Activated CD8-positive, alpha-beta memory T cell treated with anti-CD3 and anti-CD28 coated beads for 36 hours (primary cell): ENCODE measurements around the gene IL18RAP. TPM values are rescaled to one million over a fixed set of nuclear protein-coding genes. Genes with fewer than 3 reads are reported as not detected.

Experiments
- CTCF ChIA-PET: fragments of 350-600 bp; sonication (Branson Sonifier 250); formaldehyde crosslinking; loops from one replicate; lab custom pipeline; 2021; ENCODE audit warnings: antibody characterized with exemption; lab: Charles Lee
- POLR2A ChIA-PET: fragments of 350-600 bp; sonication (Branson Sonifier 250); formaldehyde crosslinking; loops from one replicate; lab custom pipeline; 2021; ENCODE audit warnings: antibody characterized with exemption; lab: Charles Lee
- total RNA-seq, 2 experiments: library from RNA; stranded (reverse); gene quantifications; one replicate each; pipeline ENCODE4 v1.2.3, GENCODE V29; 2021

Gene IL18RAP
- total RNA-seq, 2 experiments from 2014 or later, result 7.6 to 10.2 TPM

DNA sequence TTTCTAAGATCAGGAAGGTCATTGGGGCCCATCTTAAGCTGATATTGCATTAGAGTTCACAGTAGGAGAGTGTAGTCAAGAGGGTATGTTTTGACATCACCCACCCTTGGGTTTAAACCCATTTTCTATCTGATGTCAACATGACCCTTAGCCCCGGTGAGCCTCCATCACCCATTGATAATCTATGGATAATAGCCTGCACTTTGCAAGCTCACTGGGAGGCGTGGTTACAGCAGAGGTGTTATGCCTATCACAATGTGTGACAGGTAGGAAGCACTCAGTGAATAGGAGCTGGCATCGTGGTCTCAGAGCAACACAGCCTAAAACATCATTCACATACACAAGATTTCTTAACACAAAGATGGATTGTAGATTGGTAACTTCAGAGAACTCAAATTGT lies 21.3 kb downstream of the IL18RAP start:
- POLR2A ChIA-PET, result no interaction called here
- CTCF ChIA-PET, result interaction anchor here (1.1 to 2.0 kb wide), 7 partner anchors 9 to 561 kb away, joined by 3 to 11 read pairs (median 4); partner anchors contain the start of gene IL18R1

DNA sequence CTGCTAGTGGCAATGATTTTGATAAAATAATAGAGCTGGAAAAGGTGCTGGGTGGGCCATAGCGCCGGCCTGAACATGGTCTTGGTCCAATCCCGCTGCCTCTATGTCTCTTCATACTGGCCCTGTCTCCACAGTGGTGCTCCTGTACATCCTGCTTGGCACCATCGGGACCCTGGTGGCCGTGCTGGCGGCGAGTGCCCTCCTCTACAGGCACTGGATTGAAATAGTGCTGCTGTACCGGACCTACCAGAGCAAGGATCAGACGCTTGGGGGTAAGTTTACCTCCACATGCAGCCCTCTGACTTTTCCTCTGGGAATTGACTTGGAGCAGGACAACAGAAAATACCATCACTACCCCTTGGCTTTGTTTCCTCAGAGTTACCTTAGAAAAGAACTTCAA lies 24.0 kb downstream of the IL18RAP start:
- CTCF ChIA-PET, result interaction anchor here (0.7 to 1.1 kb wide), 2 partner anchors 206 to 445 kb away, joined by 3 to 4 read pairs; no protein-coding TSS in a partner anchor
- POLR2A ChIA-PET, result no interaction called here

DNA sequence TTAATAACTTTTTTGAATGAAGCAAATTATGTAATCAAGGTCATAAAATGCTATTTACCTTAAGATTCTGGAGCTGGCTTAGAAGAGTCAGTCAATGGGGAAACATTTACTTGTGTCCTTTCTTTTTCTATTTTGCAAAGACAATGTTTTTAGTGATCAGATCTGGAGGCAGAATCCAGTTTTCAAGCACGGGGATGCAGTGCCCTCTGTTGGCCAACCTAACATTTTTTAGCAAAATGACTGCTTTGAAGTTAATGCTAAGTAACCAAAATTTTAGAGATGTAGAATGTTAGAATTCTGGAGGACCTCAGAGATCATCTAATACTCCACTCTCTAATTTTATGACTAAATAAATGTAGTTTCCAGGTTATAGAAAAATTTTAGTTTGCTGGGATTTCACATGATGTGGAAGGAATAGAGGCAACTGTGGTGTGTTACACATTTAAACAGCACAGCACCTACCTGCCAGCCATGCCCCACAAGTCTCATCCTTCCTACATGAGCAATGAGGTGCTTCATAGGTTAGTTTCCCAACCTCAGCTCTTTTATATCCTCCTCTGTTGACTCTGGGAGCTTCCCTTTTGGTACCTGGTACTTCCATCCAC lies 26.5 kb downstream of the IL18RAP start:
- CTCF ChIA-PET, result interaction anchor here (0.8 to 1.8 kb wide), 5 partner anchors 28 to 566 kb away, joined by 3 to 5 read pairs (median 3); no protein-coding TSS in a partner anchor
- POLR2A ChIA-PET, result no interaction called here

DNA sequence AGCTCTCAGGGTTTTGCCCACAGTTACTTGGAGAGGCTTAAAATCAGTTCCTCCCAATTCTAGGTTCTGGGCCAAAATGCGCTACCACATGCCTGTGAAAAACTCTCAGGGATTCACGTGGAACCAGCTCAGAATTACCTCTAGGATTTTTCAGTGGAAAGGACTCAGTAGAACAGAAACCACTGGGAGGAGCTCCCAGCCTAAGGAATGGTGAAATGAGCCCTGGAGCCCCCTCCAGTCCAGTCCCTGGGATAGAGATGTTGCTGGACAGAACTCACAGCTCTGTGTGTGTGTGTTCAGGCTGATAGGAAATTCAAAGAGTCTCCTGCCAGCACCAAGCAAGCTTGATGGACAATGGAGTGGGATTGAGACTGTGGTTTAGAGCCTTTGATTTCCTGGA lies 29.0 kb downstream of the IL18RAP start:
- ChIA-PET CTCF (interaction anchor here (1.2 to 3.3 kb wide), 3 partner anchors 9 to 568 kb away, joined by 3 to 11 read pairs (median 5); no protein-coding TSS in a partner anchor), POLR2A (no interaction called here)

DNA sequence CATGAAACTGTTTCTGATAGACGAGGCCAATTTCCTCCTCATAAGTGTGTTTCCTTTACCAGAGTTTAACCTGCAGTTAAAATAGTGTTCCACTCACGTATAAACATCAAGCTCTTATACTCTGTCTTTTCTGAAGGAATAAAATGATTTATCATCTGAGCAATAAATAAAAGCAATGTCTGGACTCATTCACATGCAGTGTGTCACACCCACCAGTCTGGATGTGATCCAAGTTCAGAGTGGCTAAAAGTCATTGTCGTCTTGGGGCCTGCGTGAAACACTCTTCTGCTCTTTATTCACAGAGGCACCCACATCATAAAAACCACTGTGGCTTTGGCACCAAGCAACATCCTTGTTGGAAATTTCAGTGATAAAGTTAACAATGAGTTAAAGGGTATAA lies 30.5 kb downstream of the IL18RAP start:
- POLR2A ChIA-PET, result no interaction called here
- CTCF ChIA-PET, result interaction anchor here (0.9 to 3.3 kb wide), 3 partner anchors 10 to 570 kb away, joined by 3 to 11 read pairs (median 5); no protein-coding TSS in a partner anchor

DNA sequence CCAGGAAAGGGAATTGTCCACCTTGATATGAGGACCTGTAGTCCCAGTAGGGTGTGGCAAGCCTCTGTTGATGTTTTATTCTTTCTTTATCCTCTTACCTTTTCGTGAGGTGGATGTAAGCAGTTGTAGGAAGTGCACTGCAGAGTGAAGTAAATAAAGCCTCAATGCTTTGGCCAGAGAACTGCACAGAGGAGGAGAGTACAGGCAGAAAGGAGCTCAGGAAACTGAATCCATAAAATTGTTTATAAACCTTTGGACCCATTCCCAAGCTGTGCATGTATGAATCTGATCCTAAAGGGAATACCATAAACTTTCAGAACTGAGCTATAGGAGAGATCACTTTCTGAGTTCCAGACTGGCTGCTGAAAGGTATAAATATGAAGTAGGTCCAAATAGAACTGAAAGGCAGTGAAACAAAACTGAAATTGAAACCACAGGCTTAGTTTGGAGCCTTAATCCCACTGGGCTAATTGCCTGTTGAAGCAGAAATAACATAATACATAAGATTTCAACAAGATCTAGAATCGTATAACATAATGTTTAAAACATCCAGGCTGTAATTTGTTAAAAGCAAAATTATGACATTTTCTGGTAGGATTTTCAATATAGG lies 32.2 kb downstream of the IL18RAP start:
- POLR2A ChIA-PET, result no interaction called here
- CTCF ChIA-PET, result interaction anchor here (1.1 kb wide), 1 partner anchor 99 kb away, joined by 3 read pairs; the partner anchor contains the start of gene IL18R1

DNA sequence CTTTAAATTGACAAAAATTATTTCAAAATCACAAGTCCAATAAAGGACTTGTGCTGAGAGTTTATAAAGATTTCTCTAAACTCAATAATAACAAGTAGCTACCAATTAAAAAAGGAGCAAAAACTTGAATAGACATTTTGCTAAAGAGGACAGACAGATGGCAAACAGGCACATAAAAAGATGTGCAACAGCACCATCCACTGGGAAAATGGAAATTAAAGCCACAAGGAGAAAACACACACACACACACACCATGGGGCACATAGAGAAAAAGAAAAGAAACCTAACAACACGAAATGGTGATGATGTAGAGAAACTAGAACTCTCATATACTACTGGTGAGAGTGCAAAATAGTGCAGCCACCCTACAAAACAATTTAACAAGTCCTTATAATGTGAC lies 37.5 kb downstream of the IL18RAP start:
- POLR2A ChIA-PET, result no interaction called here
- CTCF ChIA-PET, result no interaction called here

DNA sequence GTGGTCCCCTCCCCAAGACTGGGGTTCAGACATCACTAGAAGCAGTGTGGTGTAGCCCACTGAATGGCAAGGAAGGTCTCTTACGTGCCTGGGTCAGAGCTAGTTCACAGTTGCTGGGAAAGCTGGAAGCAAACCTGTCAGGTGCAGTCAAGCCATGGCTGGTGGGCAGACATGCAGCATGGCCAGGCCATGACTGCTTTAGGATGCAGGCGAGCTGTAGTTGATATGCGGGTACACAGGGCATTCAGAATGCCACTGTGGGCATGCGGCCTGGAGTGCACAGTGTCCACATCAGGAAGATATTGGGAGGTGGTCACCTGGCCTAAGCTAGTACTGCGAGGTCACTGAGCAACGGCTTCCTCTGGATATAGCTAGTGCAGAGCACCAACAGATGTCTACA lies 38.2 kb downstream of the IL18RAP start:
- CTCF ChIA-PET, result no interaction called here

DNA sequence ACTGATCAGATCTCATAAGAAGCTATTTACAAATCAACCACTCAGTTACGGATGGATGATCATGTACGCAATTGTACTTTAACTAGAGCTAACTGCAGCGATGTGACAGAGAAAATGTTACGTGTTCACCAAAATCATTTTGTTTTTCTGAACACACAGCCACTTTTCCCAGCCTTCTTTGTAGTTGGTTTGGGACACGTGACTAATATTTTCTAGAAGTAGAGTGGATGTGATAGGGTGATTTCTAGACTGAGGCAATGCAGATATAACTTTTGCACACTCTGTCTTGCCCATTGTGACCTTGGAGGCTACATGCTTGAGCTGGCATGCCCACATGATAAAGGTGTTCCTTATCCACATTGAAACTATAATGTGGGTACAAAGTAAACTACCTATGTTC lies 40.2 kb downstream of the IL18RAP start:
- POLR2A ChIA-PET, result no interaction called here
- CTCF ChIA-PET, result no interaction called here

More for the DNA sequence above, 38.2 kb downstream of the IL18RAP start:
- POLR2A ChIA-PET, result no interaction called here

DNA sequence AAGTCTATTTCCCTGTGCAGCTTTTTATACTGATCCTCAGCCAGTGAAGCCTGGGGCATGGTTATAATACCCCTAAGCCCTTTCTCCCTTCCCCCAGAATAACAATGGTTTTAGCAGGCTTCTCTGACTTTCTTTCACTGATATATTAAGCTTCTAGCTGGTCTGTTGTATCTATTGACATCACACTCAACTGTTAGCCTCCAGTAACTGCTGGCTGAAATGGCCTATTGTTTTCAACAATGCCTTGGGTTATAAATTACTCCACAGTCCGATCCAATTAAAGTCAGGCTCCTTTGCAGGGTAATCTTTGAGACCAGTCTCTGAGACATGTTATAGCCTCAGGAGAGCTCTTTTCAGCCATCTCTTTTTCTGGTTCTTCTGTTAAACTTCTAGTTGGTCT lies 47.2 kb downstream of the IL18RAP start:
- CTCF ChIA-PET, result no interaction called here
- POLR2A ChIA-PET, result no interaction called here

DNA sequence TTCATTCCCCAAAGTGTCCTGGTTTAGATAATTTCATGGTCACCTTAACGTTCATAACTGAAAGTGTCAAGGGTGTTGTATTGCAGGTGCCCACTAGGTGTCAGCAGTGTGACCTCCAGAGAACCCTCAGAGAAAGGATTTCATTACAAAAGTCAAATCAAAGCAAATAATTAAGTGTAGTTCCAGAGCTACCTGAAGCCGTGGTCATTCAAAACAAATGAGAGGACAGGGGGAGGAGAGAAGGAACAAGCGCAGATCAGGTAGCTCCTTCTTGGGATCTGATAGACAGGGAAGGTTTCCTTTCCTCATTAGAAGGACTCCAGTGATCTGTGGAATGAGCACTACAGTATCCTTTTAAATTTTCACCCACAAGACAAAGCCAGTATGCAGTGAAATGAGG lies 50.1 kb downstream of the IL18RAP start, which contains the start of gene SLC9A4:
Gene SLC9A4, plus strand, starts transcription at position 207 of the 400 bp plus-strand sequence. CDS start 534 bp downstream, outside the sequence.
- POLR2A ChIA-PET, result no interaction called here
- CTCF ChIA-PET, result interaction anchor here (0.8 to 2.6 kb wide), 6 partner anchors 11 to 145 kb away, joined by 3 to 13 read pairs (median 8); no protein-coding TSS in a partner anchor

DNA sequence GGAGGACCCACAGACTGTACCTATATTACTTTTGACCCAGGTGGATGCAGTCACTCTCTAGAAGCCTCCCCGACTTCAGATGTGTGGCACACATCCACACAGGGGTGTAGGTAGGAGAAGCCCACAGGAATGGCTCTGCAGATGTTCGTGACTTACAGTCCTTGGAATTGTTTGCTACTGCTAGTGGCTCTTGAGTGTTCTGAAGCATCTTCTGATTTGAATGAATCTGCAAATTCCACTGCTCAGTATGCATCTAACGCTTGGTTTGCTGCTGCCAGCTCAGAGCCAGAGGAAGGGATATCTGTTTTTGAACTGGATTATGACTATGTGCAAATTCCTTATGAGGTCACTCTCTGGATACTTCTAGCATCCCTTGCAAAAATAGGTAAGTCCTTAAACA lies 50.7 kb downstream of the IL18RAP start:
- CTCF ChIA-PET, result interaction anchor here (0.8 to 2.6 kb wide), 7 partner anchors 10 to 144 kb away, joined by 3 to 13 read pairs (median 6); no protein-coding TSS in a partner anchor
- POLR2A ChIA-PET, result no interaction called here

DNA sequence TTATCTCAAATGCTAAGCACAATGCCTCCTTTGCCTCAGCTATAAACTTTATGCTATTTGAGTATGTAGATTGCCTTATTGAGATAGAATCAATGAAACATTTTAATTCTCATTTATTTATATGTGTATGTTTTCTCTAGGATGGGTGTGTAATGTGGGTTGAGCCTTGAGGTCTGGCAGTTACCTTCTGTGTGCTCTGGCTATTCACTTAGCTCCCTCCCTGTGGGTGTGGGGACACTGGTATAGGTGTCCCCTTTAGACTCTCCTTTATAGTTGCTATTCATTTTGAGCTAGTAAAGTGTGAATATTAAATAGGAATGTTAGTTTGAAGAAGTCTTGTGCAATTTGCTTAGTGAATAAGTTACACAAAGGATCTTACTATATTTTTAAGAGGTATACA lies 51.8 kb downstream of the IL18RAP start:
- ChIA-PET CTCF (interaction anchor here (0.7 to 1.2 kb wide), 2 partner anchors 117 to 141 kb away, joined by 4 read pairs; no protein-coding TSS in a partner anchor), POLR2A (no interaction called here)

DNA sequence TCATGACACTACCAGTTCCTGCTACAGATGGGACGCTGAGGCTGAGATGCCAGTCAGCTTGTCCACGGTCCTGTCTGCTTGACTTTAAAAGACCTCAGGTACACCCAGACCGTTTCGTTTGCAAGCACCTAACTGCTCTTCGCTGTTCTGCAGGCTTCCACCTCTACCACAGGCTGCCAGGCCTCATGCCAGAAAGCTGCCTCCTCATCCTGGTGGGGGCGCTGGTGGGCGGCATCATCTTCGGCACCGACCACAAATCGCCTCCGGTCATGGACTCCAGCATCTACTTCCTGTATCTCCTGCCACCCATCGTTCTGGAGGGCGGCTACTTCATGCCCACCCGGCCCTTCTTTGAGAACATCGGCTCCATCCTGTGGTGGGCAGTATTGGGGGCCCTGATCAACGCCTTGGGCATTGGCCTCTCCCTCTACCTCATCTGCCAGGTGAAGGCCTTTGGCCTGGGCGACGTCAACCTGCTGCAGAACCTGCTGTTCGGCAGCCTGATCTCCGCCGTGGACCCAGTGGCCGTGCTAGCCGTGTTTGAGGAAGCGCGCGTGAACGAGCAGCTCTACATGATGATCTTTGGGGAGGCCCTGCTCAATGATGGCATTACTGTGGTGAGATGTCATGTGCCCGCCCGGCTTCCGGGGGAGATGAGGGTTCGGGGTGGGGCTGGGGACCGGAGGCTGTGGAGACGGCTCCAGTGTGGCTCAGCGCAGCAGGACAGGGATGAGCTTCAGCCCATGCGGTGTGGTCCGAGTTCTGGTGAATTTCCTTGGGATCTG lies 55.9 kb downstream of the IL18RAP start:
- CTCF ChIA-PET, result no interaction called here

DNA sequence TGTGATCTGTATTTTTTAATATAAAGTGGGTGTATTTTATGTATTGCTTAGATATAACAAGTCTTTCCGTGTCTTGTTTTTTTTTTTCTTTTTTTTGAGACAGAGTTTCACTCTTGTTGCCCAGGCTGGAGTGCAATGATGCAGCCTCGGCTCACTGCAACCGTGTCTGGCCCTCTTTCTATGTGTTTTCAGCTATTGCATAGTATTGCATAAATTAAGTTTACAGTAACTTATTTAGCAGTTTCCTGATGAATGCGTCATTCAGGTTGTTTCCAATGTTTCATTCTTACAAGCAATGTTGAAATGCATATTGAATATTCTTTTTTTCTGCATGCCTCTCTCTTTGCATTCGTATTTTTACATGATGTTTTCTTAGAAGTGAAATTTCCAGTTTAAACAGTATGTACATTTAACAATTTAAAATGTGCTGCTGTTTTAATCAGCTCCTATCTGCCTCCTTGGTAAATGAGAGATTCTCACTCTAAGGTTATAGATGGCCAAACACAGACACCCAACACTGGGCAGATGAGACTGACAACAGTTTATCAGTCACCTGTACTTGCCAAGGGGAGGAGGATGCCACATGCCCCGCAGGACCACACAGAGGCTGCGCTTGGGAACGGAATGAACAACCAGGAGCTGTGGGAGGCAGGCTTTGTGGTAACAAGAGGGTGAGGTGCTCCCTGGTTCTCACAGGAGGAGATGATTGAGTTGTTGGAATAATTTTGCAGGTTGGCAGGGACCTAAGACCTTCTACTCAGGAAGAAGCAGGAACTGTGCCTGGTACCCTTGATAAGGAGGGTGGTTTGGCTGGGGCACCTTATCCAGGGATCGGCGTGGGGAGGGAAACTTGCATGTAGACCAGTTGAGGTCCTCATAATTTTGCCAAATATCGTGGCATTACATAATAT lies 57.6 kb downstream of the IL18RAP start:
- ChIA-PET POLR2A (no interaction called here), CTCF (no interaction called here)

More for the DNA sequence above, 55.9 kb downstream of the IL18RAP start:
- POLR2A ChIA-PET, result no interaction called here

DNA sequence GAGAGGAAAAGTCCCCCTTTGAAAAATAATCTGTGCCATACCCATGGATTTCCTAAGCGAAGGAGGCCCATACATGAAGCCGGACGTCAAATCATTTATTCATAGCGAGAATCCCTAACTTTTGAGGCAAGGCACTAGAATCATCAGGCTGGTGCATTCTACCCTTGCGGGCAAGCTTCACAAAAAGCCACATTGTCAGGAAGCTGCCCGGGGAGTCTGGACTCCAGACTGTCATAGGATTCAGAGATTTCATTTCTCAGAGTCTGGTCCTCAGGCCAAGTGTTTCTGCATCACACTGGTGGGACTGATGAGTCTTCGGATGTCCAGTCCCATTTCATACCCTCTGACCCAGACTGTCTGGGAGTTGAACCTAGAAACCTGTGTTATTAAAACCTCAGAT lies 59.0 kb downstream of the IL18RAP start:
- POLR2A ChIA-PET, result no interaction called here

DNA sequence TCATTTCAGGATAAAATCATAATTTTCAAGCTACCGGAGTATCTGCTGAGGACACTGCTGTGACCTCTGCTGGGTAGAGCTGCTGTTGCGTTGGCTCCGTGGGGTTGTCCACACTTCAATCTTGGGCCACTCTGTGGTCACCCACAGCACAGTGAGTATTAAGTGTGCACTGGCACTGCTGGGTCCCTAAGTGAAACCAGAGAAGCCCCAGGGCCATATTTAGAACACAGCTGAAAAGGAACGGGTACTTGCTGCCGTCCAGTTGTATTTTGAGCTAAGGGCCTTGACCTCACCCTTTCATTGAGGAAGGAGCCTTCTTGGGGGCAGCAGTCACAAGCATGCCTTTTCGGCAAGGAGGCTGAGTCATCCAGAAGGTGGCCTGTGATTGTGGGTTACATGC lies 60.1 kb downstream of the IL18RAP start:
- POLR2A ChIA-PET, result no interaction called here
- CTCF ChIA-PET, result interaction anchor here (2.0 kb wide), 1 partner anchor 10 kb away, joined by 10 read pairs; the partner anchor contains the start of gene SLC9A4

More for the DNA sequence above, 59.0 kb downstream of the IL18RAP start:
- CTCF ChIA-PET, result no interaction called here

DNA sequence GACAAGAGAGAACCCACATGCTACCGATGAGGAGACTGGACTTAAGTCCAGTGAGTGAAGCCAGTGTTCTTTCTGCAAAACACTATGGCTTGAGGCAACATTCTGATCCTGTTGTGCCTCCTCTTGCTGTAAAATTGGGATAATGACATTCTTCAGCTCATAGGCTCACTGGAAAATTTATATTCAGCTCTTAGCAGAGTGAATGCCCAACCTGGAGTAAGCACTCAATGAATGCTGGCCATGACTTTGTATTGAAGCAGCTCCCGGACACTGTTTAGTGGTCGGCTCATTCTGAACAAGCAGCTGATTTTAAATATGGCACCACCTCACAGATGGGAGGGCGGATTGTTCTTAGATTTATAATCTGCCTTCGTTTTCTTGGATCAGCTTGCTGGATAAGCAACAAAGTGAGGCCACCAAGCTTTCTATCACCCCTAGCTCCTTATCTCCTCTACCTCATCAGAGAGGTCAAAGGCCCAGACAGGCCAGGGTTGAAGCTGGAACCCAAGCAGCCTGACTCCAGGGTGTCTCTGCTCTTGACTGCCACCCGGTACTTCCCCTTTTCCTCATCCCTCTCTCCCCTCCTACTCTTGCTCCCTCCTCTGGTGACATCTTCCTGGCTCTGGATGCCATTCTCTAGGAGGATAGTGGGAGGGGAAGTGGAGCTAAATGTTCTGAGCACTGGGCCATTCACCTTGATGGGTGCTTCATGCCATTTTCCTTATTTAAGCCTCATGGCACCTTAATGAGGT lies 61.5 kb downstream of the IL18RAP start:
- ChIA-PET CTCF (interaction anchor here (2.0 kb wide), 1 partner anchor 11 kb away, joined by 10 read pairs; the partner anchor contains the start of gene SLC9A4), POLR2A (no interaction called here)
